SK-N-SH treated with all-trans-retinoic acid at 6 μM for 48 hours (cell line): ENCODE data around the gene DIAPH3.
A peak's percentile ranks its signal among the peaks of the same experiment; 100 is the strongest.

Experiments used
- ATAC-seq: fragments of 200-7000 bp; cut with Tn5 transposase; 3 replicates; pipeline ENCODE4 v1.9.1; 2020; ENCODE audit warnings: mild to moderate bottlenecking, moderate library complexity
- ARNTL ChIP-seq: fragments of 450-650 bp; formaldehyde crosslinking; IDR thresholded peaks from 2 replicates; pipeline ENCODE4 v1.5.0; 2020; ENCODE audit warnings: low read depth, mild to moderate bottlenecking, moderate library complexity, borderline replicate concordance
- BACH2 ChIP-seq: fragments of 250-450 bp; sonication (Bioruptor Pico); IDR thresholded peaks from 2 replicates; pipeline ENCODE4 v1.9.0; 2021; ENCODE audit warnings: mild to moderate bottlenecking, borderline replicate concordance
- CREB5 ChIP-seq: fragments of 250-450 bp; sonication (Bioruptor Pico); IDR thresholded peaks from 2 replicates; pipeline ENCODE4 v1.5.1; 2020; ENCODE audit warnings: low read depth, mild to moderate bottlenecking, moderate library complexity
- CSDC2 ChIP-seq: fragments of 250-450 bp; sonication (Bioruptor Pico); IDR thresholded peaks from 2 replicates; pipeline ENCODE4 v1.5.0; 2020; ENCODE audit warnings: mild to moderate bottlenecking, moderate library complexity
- CSRNP3 ChIP-seq: fragments of 250-450 bp; sonication (Bioruptor Pico); IDR thresholded peaks from 2 replicates; pipeline ENCODE4 v1.5.1; 2021; ENCODE audit warnings: mild to moderate bottlenecking, moderate library complexity
- ESRRG ChIP-seq: fragments of 250-450 bp; sonication (Bioruptor Pico); IDR thresholded peaks from 2 replicates; pipeline ENCODE4 v1.6.1; 2021; ENCODE audit warnings: mild to moderate bottlenecking
- GLIS3 ChIP-seq: fragments of 250-450 bp; sonication (Bioruptor Pico); IDR thresholded peaks from 2 replicates; pipeline ENCODE4 v1.5.0; 2020; ENCODE audit warnings: mild to moderate bottlenecking, moderate library complexity
- OSR1 ChIP-seq: fragments of 250-450 bp; sonication (Bioruptor Pico); IDR thresholded peaks from 2 replicates; pipeline ENCODE4 v1.8.0; 2022; ENCODE audit warnings: moderate library complexity, mild to moderate bottlenecking, inconsistent platforms
- PATZ1 ChIP-seq: fragments of 250-450 bp; sonication (Bioruptor Pico); IDR thresholded peaks from 2 replicates; pipeline ENCODE4 v1.8.0; 2020; ENCODE audit warnings: mild to moderate bottlenecking, moderate library complexity, borderline replicate concordance
- PPARA ChIP-seq: fragments of 250-450 bp; sonication (Bioruptor Pico); IDR thresholded peaks from 2 replicates; pipeline ENCODE4 v1.5.0; 2020; ENCODE audit warnings: mild to moderate bottlenecking, borderline replicate concordance
- RARB ChIP-seq: fragments of 250-450 bp; sonication (Bioruptor Pico); IDR thresholded peaks from 2 replicates; pipeline ENCODE4 v1.8.0; 2021; ENCODE audit warnings: mild to moderate bottlenecking, moderate library complexity
- SNAI2 ChIP-seq: fragments of 250-450 bp; sonication (Bioruptor Pico); IDR thresholded peaks from 2 replicates; pipeline ENCODE4 v1.5.0; 2020; ENCODE audit warnings: mild to moderate bottlenecking, moderate library complexity
- TCF4 ChIP-seq: fragments of 250-450 bp; sonication (Bioruptor Pico); IDR thresholded peaks from 2 replicates; pipeline ENCODE4 v1.8.0; 2021; ENCODE audit warnings: mild to moderate bottlenecking, moderate library complexity, borderline replicate concordance
- TOX ChIP-seq: fragments of 250-450 bp; sonication (Bioruptor Pico); IDR thresholded peaks from 2 replicates; pipeline ENCODE4 v1.8.0; 2021; ENCODE audit warnings: mild to moderate bottlenecking, moderate library complexity, borderline replicate concordance
- TSHZ2 ChIP-seq: fragments of 250-450 bp; sonication (Bioruptor Pico); IDR thresholded peaks from 2 replicates; pipeline ENCODE4 v1.5.0; 2020; ENCODE audit warnings: mild to moderate bottlenecking, moderate library complexity
- ZC3H10 ChIP-seq: fragments of 250-450 bp; sonication (Bioruptor Pico); IDR thresholded peaks from 2 replicates; pipeline ENCODE4 v1.5.1; 2021; ENCODE audit warnings: mild to moderate bottlenecking, moderate library complexity
- ZFP3 ChIP-seq: fragments of 250-450 bp; sonication (Bioruptor Pico); IDR thresholded peaks from 2 replicates; pipeline ENCODE4 v1.5.0; 2020; ENCODE audit warnings: mild to moderate bottlenecking, moderate library complexity
- ZFP30 ChIP-seq: fragments of 450-650 bp; formaldehyde crosslinking; IDR thresholded peaks from 2 replicates; pipeline ENCODE4 v1.5.0; 2022; ENCODE audit warnings: mild to moderate bottlenecking, moderate library complexity
- ZNF565 ChIP-seq: fragments of 450-650 bp; formaldehyde crosslinking; conservative IDR thresholded peaks from 2 replicates; pipeline ENCODE4 v1.5.0; 2020; ENCODE audit warnings: low read depth, mild to moderate bottlenecking, moderate library complexity
- ZNF70 ChIP-seq: fragments of 450-650 bp; formaldehyde crosslinking; IDR thresholded peaks from 2 replicates; pipeline ENCODE4 v1.5.0; 2020; ENCODE audit warnings: mild to moderate bottlenecking, moderate library complexity
- ZNF8 ChIP-seq: fragments of 450-650 bp; formaldehyde crosslinking; IDR thresholded peaks from 2 replicates; pipeline ENCODE4 v1.5.0; 2020; ENCODE audit warnings: mild to moderate bottlenecking, moderate library complexity

DIAPH3 gene

GRCh38 chr13:60147361-60147760 lies 16.4 kb downstream of the DIAPH3 start:
- no peak for TF ChIP-seq CREB5 (CRISPR knock-in tag)
- TF ChIP-seq ZNF8 (CRISPR knock-in tag) = no peak
- TF ChIP-seq ZC3H10 = no peak
- no peak for TF ChIP-seq RARB (CRISPR knock-in tag)
- no peak for TF ChIP-seq TSHZ2
- TF ChIP-seq ZFP30 = no peak
- TF ChIP-seq CSDC2 (CRISPR knock-in tag) = no peak
- no peak for TF ChIP-seq BACH2
- no peak for TF ChIP-seq CSRNP3 (CRISPR knock-in tag)
- no peak for TF ChIP-seq PPARA (CRISPR knock-in tag)
- no peak for TF ChIP-seq ZNF70 (CRISPR knock-in tag)
- ATAC-seq = no peak

- peak; percentile 40 for ATAC-seq
- TF ChIP-seq CSRNP3 (CRISPR knock-in tag) (no peak), ARNTL (CRISPR knock-in tag) (no peak), TCF4 (no peak), TOX (no peak), PATZ1 (no peak), CREB5 (CRISPR knock-in tag) (no peak), ZNF565 (CRISPR knock-in tag) (no peak), ZFP3 (CRISPR knock-in tag) (no peak), SNAI2 (CRISPR knock-in tag) (no peak), ZFP30 (no peak), GLIS3 (CRISPR knock-in tag) (no peak), OSR1 (no peak), TSHZ2 (no peak), ZNF70 (CRISPR knock-in tag) (no peak), PPARA (CRISPR knock-in tag) (no peak), ESRRG (CRISPR knock-in tag) (no peak), ZNF8 (CRISPR knock-in tag) (no peak)
Observed at GRCh38 chr13:60146471-60146870, 17.3 kb downstream of the DIAPH3 start.
